Neuronal stem cell (in vitro differentiated cells): Measurements from ENCODE around the gene SPACA7.

Experiments
- DNase-seq: peaks from one replicate; pipeline ENCODE4 v3.0.0-alpha.2; 2013; ENCODE audit warnings: low spot score
- H2AFZ ChIP-seq: one replicate; pipeline ENCODE4 v1.6.1; 2013; ENCODE audit warnings: mild to moderate bottlenecking, low read length, inconsistent platforms
- H2AK5ac ChIP-seq: 2 replicates; pipeline ENCODE4 v1.6.1; 2013; ENCODE audit warnings: low read depth, mild to moderate bottlenecking, inconsistent platforms, low read length, moderate library complexity, mixed read lengths
- H2BK120ac ChIP-seq: 2 replicates; pipeline ENCODE4 v1.6.1; 2013; ENCODE audit warnings: low read depth, mild to moderate bottlenecking, inconsistent platforms, low read length, moderate library complexity, mixed read lengths
- H2BK12ac ChIP-seq: one replicate; pipeline ENCODE4 v1.6.1; 2013; ENCODE audit warnings: low read length, inconsistent platforms
- H2BK15ac ChIP-seq: 2 replicates; pipeline ENCODE4 v1.6.1; 2013; ENCODE audit warnings: mild to moderate bottlenecking, low read length, inconsistent platforms, mixed read lengths
- H2BK5ac ChIP-seq: one replicate; pipeline ENCODE4 v1.6.1; 2013; ENCODE audit warnings: inconsistent platforms, mild to moderate bottlenecking, low read length, moderate library complexity
- H3K14ac ChIP-seq: one replicate; pipeline ENCODE4 v1.6.1; 2013; ENCODE audit warnings: low read length, inconsistent platforms
- H3K18ac ChIP-seq: 2 replicates; pipeline ENCODE4 v1.6.1; 2013; ENCODE audit warnings: low read length, inconsistent platforms
- H3K23ac ChIP-seq: 2 replicates; pipeline ENCODE4 v1.6.1; 2013; ENCODE audit warnings: low read depth, mild to moderate bottlenecking, mixed read lengths, low read length, inconsistent platforms; ENCODE audit not compliant: poor library complexity
- H3K27ac ChIP-seq: replicated peaks from 3 replicates; pipeline ENCODE4 v1.5.1; 2013; ENCODE audit warnings: low read length, inconsistent platforms
- H3K27me3 ChIP-seq, 3 experiments: 2 replicates each; pipeline ENCODE4 v1.6.1; 2013; ENCODE audit warnings: low read length in 3 of 3, mild to moderate bottlenecking in 2 of 3, inconsistent platforms in 1 of 3, low read depth in 1 of 3, mixed read lengths in 1 of 3, moderate library complexity in 1 of 3; ENCODE audit not compliant: control insufficient read depth in 3 of 3, insufficient read depth in 3 of 3
- H3K36me3 ChIP-seq, 2 donors: replicated peaks in 1 of 2; 2 replicates each; pipeline ENCODE4 v1.6.1; 2013; ENCODE audit warnings: low read length in 2 of 2; ENCODE audit not compliant: control insufficient read depth in 2 of 2, insufficient read depth in 2 of 2
- H3K4ac ChIP-seq: 2 replicates; pipeline ENCODE4 v1.6.1; 2013; ENCODE audit warnings: inconsistent platforms, mild to moderate bottlenecking, low read length, moderate library complexity
- H3K4me1 ChIP-seq, 2 donors: 1 replicate in 1 of 2; 2 replicates in 1 of 2; pipeline ENCODE4 v1.6.1; 2013; ENCODE audit warnings: low read length in 2 of 2, low read depth in 1 of 2; ENCODE audit not compliant: control insufficient read depth in 2 of 2, insufficient read depth in 1 of 2
- H3K4me2 ChIP-seq: one replicate; pipeline ENCODE4 v1.6.1; 2013; ENCODE audit warnings: mild to moderate bottlenecking, low read length, inconsistent platforms; ENCODE audit not compliant: insufficient read depth, poor library complexity, severe bottlenecking
- H3K4me3 ChIP-seq, 2 donors: 2 replicates each; pipeline ENCODE4 v1.5.1; 2013; ENCODE audit warnings: low read length in 2 of 2, mild to moderate bottlenecking in 2 of 2, inconsistent platforms in 1 of 2, moderate library complexity in 1 of 2
- H3K79me1 ChIP-seq: one replicate; pipeline ENCODE4 v1.6.1; 2013; ENCODE audit warnings: low read depth, mild to moderate bottlenecking, inconsistent platforms, low read length, moderate library complexity
- H3K9ac ChIP-seq: one replicate; pipeline ENCODE4 v1.6.1; 2013; ENCODE audit warnings: mild to moderate bottlenecking, low read depth, low read length, inconsistent platforms; ENCODE audit not compliant: poor library complexity
- H3K9me3 ChIP-seq, 2 donors: replicated peaks in 1 of 2; 2 replicates each; pipeline versions ENCODE3 to v1.6.1; 2013; ENCODE audit warnings: low read length in 2 of 2, mild to moderate bottlenecking in 2 of 2, inconsistent platforms in 1 of 2, low read depth in 1 of 2, mixed read lengths in 1 of 2, moderate library complexity in 1 of 2; ENCODE audit not compliant: control insufficient read depth in 2 of 2, insufficient read depth in 1 of 2
- H4K8ac ChIP-seq: one replicate; pipeline ENCODE4 v1.6.1; 2013; ENCODE audit warnings: low read depth, mild to moderate bottlenecking, inconsistent platforms, low read length, moderate library complexity
- H4K91ac ChIP-seq: one replicate; pipeline ENCODE4 v1.6.1; 2013; ENCODE audit warnings: low read length, low read depth, mild to moderate bottlenecking, inconsistent platforms; ENCODE audit not compliant: poor library complexity
- WGBS, 2 donors: extraction: QIAGEN DNeasy Blood & Tissue Kit; methylation state at CpG; one replicate each; pipeline ENCODE4 v1.1.7; 2013; ENCODE audit warnings: missing lambda C conversion rate in 2 of 2, mixed read lengths in 1 of 2; ENCODE audit not compliant: insufficient read length in 2 of 2, insufficient replicate concordance in 1 of 2; ENCODE audit errors: extremely low coverage in 2 of 2; 5-methylcytosine and 5-hydroxymethylcytosine counted together

The SPACA7 gene

GRCh38 chr13:112475889-112476288 is 99.7 kb downstream of the SPACA7 start:
- Histone ChIP-seq H2AFZ (no peak overlapping the region), H4K91ac (no peak overlapping the region), H3K27ac (no peak overlapping the region), H2BK15ac (no peak overlapping the region), H3K23ac (no peak overlapping the region), H2BK12ac (no peak overlapping the region), H3K79me1 (no peaks in the 10 kb centered on the region), H2BK120ac (no peak overlapping the region), H2BK5ac (no peak overlapping the region), H3K36me3 (no peaks in the 10 kb centered on the region), H3K4me1 (no peaks in the 10 kb centered on the region), H3K27me3 (no peaks in the 10 kb centered on the region), H2AK5ac (no peak overlapping the region), H3K9me3 (no peaks in the 10 kb centered on the region), H3K9ac (no peak overlapping the region), H3K4me3 (no peak overlapping the region), H3K14ac (no peak overlapping the region), H4K8ac (no peak overlapping the region), H3K4me2 (no peak overlapping the region), H3K18ac (no peak overlapping the region), H3K4ac (no peak overlapping the region)
- WGBS, 2 donors = no CpG with 5 or more reads among the region's 1 CpG
- DNase-seq = no peak

GRCh38 chr13:112477070-112477619 is 101.0 kb downstream of the SPACA7 start:
- Histone ChIP-seq H4K8ac (no peak overlapping the region), H2BK15ac (no peak overlapping the region), H3K18ac (no peak overlapping the region), H4K91ac (no peak overlapping the region), H3K4ac (no peak overlapping the region), H3K27ac (no peak overlapping the region), H3K9me3 (no peaks in the 10 kb centered on the region), H2AK5ac (no peak overlapping the region), H3K4me2 (no peak overlapping the region), H2BK5ac (no peak overlapping the region), H3K36me3 (no peaks in the 10 kb centered on the region), H3K23ac (no peak overlapping the region), H3K9ac (no peak overlapping the region), H2AFZ (no peak overlapping the region), H2BK12ac (no peak overlapping the region), H2BK120ac (no peak overlapping the region), H3K27me3 (no peaks in the 10 kb centered on the region), H3K14ac (no peak overlapping the region), H3K4me3 (no peak overlapping the region), H3K79me1 (no peaks in the 10 kb centered on the region), H3K4me1 (no peaks in the 10 kb centered on the region)
- no peak for DNase-seq
- no CpG with 5 or more reads among the region's 9 CpGs for WGBS, 2 donors

- Histone ChIP-seq H4K8ac (no peak overlapping the region), H3K23ac (no peak overlapping the region), H3K14ac (no peak overlapping the region), H2BK5ac (no peak overlapping the region), H2AFZ (no peak overlapping the region), H3K4me3 (no peak overlapping the region), H3K4ac (no peak overlapping the region), H4K91ac (no peak overlapping the region), H3K9me3 (peaks cover 0 to 6% of the 10 kb centered on the region in 2 donors), H3K4me1 (no peaks in the 10 kb centered on the region), H3K79me1 (no peaks in the 10 kb centered on the region), H3K27me3 (no peaks in the 10 kb centered on the region), H2BK120ac (no peak overlapping the region), H3K9ac (no peak overlapping the region), H2AK5ac (no peak overlapping the region), H3K18ac (no peak overlapping the region), H2BK15ac (no peak overlapping the region), H3K4me2 (no peak overlapping the region), H3K27ac (no peak overlapping the region), H2BK12ac (no peak overlapping the region), H3K36me3 (peaks cover 3 to 10% of the 10 kb centered on the region in 2 donors)
- no CpG with 5 or more reads among the region's 7 CpGs for WGBS, 2 donors
- no peak for DNase-seq
These were observed 103.2 kb downstream of the SPACA7 start for GRCh38 chr13:112479389-112479788.

- Histone ChIP-seq H4K91ac (no peak overlapping the region), H3K18ac (no peak overlapping the region), H2BK120ac (no peak overlapping the region), H3K4me3 (no peak overlapping the region), H2AFZ (no peak overlapping the region), H3K27ac (no peak overlapping the region), H4K8ac (no peak overlapping the region), H2AK5ac (no peak overlapping the region), H3K23ac (no peak overlapping the region), H2BK5ac (no peak overlapping the region), H2BK15ac (no peak overlapping the region), H2BK12ac (no peak overlapping the region), H3K9me3 (peaks cover 0 to 6% of the 10 kb centered on the region in 2 donors), H3K14ac (no peak overlapping the region), H3K36me3 (peaks cover 4 to 30% of the 10 kb centered on the region in 2 donors), H3K4me2 (no peak overlapping the region), H3K79me1 (no peaks in the 10 kb centered on the region), H3K4ac (no peak overlapping the region), H3K27me3 (no peaks in the 10 kb centered on the region), H3K9ac (no peak overlapping the region), H3K4me1 (no peaks in the 10 kb centered on the region)
- DNase-seq = no peak
These were observed 105.3 kb downstream of the SPACA7 start for GRCh38 chr13:112481458-112481857.
